DMS114 treated with DMSO at 0.1 percent for 48 hours (cell line): ENCODE measurements around the gene TWNK.

Experiments
- DNase-seq: peaks from one replicate; lab custom pipeline; 2025; ENCODE audit not compliant: unreplicated experiment; lab: John Stamatoyannopoulos, UW

TWNK gene

GRCh38 chr10:101011517-101012423 lies 24.4 kb downstream of the TWNK start:
- peak; percentile 69 for DNase-seq

GRCh38 chr10:101012525-101013364 lies 25.4 kb downstream of the TWNK start:
- DNase-seq = peak; percentile 87

- no peak for DNase-seq
Observed at GRCh38 chr10:101013365-101013825, 26.1 kb downstream of the TWNK start.

- DNase-seq = peak; percentile 54
Observed at GRCh38 chr10:101014230-101014884, 27.0 kb downstream of the TWNK start.

- DNase-seq = no peak
Observed at GRCh38 chr10:101014966-101015581, 27.7 kb downstream of the TWNK start.

GRCh38 chr10:101015582-101015973 lies 28.2 kb downstream of the TWNK start:
- no peak for DNase-seq

GRCh38 chr10:101016814-101017213 lies 29.5 kb downstream of the TWNK start:
- no peak for DNase-seq

- DNase-seq = no peak
Observed at GRCh38 chr10:101018118-101018599, 30.8 kb downstream of the TWNK start.

GRCh38 chr10:101018600-101019439 lies 31.5 kb downstream of the TWNK start:
- DNase-seq = peak; percentile 37

GRCh38 chr10:101019440-101019703 lies 32.0 kb downstream of the TWNK start:
- DNase-seq = no peak

- DNase-seq = no peak
Observed at GRCh38 chr10:101020427-101021075, 33.2 kb downstream of the TWNK start.

GRCh38 chr10:101021239-101021638 lies 33.9 kb downstream of the TWNK start:
- no peak for DNase-seq

- DNase-seq = no peak
Observed at GRCh38 chr10:101021692-101022251, 34.4 kb downstream of the TWNK start.

GRCh38 chr10:101022967-101023705 lies 35.8 kb downstream of the TWNK start:
- DNase-seq = no peak

GRCh38 chr10:101027106-101027720 lies 39.9 kb downstream of the TWNK start:
- no peak for DNase-seq

- DNase-seq = no peak
Observed at GRCh38 chr10:101028446-101029337, 41.3 kb downstream of the TWNK start.
